Measurements from ENCODE around the gene MACROD2.

MACROD2 gene

DNA sequence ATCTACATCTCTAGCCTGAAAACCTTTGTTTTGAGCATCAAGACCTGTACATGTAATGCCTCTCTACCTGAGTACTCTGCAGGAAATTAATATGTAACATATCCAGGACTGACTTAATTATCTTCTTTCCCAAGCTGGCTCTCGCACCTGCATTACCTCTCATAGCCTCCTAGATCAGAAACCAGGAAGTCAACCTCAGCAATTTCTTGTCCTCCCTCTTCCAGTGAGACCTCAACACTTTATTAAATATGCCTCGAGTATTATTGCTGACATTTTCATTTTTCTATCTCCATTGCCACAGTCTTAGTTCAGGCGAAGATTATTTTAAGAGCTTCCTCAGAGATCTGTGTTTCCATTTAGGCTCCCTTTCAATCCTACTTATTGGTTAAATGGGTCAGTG lies 69.0 kb downstream of the MACROD2 start:
- DNase-seq = no peak

DNA sequence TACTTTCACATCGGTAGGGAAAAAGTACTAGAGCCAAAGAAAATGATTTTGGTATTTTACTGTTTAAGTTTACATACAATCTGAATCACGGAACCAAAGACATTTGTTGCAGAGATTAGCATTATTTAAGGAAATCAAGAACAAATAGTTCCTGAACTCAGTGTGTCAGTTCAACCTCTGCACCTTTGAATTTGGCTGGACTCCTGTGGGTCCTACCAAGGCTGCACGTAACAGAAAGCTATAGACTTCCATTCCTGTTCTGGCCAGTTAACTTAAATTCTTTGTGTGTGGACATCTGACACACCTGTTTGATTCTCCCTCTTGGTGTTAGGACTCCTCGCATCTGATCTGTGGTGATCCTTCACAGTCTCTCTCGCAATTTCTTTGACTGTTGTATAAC lies 69.6 kb downstream of the MACROD2 start:
- DNase-seq = no peak

DNA sequence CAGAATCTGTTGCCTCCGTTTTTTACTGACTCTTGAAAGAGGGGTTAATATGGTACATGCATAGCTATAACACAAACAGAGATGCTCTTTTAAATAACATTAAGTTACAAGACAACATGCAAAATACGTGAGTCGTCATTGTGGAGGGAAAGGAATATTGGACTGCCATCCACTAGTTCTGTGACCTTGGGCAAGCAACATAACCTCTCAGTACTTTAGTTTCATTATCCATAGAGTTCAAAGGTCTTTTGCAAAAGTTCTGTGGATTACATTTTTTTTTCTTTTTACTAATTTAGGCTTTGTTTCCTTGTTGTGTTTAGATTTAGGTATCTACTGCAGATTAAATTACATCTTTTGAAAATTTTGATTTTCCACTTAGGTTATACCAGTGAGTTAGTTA lies 70.5 kb downstream of the MACROD2 start:
- no peak for DNase-seq

DNA sequence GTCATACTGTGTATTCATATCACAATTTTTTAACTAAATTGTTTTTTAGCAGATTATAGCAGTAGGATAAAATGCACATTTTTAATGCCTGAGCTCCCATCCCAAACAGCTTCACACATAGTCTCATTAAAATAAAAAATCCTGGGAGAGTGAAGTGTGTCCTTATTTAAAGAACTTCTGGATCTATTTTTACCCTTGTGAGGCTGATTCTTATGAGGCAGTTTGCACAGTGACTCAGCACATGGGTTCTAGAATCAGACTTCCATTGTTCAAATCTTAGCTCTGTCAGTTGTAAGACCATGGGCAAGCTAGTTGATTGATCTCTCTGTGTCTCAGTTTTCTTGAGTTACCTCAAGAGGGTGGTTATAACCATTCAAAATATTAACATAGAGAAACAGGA lies 72.3 kb downstream of the MACROD2 start:
- DNase-seq = no peak

DNA sequence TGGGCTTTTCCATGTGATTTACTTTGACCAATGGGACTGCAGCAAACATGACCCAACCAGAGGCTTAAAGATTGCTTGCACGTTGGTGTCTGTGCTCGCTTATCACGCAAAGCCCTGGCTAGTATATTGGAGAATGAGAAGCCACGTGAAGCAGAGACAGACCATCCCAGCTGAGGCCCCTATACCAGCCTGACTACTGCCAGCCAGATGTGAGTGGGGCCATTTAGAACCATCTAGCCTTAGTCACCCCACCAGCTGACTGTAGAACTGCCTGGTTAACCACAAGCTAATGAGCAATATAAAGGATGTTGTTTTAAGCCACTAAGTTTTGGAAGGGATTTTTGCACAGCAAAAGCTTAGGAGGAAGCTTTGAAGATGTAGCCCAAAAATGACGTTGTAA lies 74.5 kb downstream of the MACROD2 start:
- DNase-seq = no peak

DNA sequence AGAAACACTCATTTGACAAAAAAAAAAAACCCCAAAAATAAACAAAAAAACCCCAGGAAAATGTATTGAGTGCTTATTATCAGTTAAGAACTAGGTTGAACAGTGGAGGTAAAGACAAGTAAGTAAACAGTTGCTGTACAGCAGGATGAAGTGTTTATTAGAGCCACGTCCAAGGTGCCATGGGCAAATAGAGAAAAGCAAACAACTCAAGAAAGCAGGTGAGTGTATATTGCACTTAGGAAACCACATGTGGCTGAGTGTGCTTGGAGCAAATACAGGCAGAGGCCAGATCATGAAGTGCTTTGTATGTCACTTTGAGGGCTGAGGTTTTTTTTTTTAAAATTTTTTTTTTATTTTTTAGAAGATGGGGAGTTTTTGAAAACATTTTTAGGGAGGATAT lies 98.3 kb downstream of the MACROD2 start:
- DNase-seq = no peak

DNA sequence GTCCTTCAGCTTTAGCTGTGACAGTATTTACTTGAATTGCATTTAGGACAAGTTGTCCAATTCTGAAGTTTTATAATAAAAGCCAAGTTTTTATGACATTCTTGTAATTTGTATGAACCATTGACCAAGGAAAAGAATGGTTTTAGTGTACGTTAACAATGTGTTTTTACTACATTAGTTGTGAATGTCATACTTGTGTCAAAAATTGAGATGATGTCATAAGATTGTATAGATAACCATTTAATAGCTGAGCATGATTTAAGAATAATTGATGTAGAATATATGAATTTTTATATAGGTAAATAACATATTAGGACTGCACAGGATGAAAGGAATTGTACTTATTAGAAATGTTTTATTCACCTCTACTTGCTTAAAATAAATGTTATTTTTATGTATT lies 102.9 kb downstream of the MACROD2 start:
- DNase-seq = no peak

DNA sequence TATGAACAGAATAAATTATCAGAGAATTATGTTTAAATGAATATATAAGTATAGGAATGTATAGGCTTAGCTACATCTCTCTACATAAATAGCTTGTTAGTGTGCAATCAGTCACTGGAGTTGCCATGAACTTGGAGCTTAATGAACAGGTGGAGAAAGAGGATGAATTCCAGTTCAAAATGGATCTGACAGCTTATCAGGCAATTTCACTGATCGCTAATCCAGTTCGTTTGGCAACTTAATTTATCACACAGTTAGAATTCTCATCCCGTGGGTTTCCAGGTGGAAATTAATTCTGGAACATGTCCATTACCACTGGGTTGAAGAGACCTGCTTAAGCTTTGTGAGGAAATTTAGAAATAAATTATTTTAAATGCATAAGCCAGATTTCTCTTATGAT lies 118.1 kb downstream of the MACROD2 start:
- DNase-seq = no peak

DNA sequence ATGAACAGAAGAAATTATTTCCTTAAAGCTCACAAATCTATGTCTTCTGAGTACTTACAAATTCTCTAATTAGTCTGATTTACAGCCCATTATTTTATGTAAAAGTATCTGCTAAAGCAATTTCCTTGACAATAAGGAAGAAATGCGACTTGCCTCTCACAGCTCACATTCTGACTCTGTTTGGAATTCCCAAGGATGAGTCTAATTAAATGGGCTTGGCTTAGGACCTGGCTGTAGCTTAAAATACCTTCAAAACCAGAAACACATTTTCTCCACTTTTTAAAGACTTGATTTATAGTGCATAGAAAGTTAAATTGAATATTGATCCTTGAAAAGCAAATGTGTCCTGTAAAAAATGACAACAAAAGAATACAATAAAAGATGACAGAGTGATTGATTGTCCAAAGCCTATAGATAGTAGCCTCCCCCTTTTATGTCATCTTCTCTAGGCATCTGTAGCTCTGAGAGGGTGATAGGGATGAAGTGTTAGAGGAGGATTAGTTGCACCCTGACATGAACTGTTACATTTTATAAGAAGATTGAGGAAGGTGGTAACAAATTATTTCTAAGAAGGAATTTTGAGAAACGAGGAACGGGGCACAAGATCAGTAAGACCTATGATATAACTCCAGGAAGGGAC lies 118.9 kb downstream of the MACROD2 start:
- no peak for DNase-seq

DNA sequence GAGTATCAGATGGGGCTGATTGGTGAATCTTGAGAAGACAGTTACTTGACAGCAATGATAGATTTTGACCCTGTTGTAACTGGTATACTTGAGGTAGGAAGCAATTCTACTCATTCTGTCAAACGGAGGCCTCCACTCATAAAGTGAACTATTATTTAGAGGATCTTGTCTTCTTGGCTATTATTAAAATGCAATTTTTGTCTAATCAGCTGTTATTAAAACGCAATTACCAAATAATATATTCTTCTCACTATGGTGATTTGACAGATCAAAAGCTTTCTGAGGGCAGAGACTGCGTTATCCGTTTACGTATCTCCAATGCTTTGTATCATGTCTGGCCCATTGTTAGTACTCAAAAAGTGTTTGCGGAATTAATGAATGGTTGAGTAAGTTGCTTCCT lies 120.7 kb downstream of the MACROD2 start:
- no peak for DNase-seq

DNA sequence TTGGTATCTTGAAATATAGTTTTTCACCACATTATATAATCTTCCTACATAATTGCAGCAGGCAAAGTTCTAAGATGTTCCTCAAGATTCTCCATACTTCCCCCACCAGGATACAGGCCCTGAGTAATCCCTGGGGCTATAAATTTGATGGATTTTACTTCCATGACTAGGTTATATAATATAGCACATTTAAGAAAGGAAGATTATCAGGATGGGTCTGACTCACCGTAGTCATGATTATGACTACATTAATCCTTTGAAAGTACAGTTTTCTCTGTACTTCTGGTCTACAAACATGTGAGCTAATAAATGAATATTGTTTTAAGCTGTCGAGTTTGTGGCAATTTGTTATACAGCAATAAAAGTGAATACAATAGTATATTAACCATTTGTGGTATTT lies 122.5 kb downstream of the MACROD2 start:
- no peak for DNase-seq

DNA sequence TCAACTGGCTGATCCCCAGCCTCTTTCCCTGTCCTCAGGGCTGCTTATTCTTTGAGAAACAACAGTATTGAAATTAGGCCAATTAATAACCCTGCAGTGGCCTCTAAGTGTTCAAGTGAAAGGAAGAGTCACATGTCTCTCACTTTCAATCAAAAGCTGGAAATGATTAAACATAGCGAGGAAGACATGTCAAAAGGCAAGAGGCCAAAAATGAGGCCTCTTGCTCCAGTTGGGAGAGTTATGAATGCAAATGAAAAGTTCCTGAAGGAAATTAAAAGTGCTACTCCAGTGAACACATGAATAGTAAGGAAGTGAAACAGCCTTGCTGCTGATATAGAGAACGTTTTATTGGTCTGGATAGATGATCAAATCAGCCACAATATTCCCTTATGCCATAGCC lies 131.5 kb downstream of the MACROD2 start:
- no peak for DNase-seq

DNA sequence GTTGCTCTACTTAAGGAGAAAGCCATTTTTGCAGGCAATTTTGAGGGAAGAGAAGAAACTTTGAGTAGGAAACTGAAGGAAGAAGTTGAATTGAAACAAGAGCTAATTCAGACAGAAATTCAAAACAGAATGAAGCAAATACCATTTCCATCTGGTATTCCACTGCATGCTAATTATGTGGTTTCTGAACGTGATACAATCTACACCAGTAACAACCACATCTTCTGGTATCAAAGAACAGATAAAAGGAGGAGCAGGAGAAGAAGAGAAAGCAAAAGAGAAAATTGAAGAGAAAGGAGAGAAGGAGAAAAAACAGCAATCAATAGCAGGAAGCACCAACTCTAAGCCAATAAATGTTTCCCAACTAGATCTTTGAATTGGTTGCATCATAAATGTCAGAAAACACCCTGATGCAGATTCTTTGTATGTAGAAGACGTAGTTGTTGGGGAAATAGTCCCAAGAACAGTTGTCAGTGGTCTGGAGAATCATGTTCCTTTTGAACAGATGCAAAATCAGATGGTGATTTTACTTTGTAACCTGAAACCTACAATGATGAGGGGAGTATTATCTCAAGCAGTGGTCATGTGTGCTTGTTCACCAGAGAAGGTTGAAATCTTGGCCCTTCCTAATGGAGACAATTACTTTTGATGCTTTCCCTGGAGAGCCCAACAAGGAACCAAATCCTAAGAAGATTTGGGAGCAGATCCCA lies 132.4 kb downstream of the MACROD2 start:
- DNase-seq = no peak

DNA sequence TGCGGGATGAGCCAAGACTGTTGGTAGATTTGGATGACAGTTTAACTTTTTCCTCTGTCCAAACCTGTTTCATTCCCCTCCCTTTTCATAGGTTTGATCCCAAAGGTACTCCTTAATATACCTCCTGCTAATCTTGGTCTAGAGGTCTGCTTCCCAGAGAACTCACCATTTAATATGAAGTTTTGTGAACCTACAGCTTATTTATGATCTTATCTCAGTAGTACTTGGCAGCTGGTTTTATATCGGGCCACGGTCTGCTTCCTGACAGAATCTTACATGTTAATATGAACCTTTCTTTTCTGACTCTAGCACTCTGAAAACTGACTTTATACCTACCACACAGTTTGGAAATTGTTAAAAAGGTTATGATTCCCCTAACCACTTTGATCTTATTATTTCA lies 138.7 kb downstream of the MACROD2 start:
- no peak for DNase-seq

DNA sequence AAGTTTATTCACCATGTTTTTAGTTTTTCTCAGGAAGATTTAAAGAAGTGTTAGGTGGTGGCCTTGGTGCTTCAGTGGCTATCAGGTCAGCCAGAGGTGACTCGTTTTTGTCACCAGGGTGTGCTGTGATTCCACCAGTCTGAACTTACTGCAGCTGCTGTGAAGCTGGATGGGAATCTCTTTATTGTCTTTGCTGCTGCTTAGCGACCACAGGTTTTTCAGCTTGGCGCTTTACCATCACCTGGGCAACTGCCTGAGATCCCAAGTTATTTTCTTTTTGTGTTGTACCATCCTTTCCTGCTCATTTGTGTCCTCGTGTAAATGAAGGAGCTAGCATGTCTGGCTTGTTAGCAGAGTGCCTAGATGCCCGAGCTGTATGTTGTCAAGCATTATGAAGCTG lies 146.9 kb downstream of the MACROD2 start:
- no peak for DNase-seq

DNA sequence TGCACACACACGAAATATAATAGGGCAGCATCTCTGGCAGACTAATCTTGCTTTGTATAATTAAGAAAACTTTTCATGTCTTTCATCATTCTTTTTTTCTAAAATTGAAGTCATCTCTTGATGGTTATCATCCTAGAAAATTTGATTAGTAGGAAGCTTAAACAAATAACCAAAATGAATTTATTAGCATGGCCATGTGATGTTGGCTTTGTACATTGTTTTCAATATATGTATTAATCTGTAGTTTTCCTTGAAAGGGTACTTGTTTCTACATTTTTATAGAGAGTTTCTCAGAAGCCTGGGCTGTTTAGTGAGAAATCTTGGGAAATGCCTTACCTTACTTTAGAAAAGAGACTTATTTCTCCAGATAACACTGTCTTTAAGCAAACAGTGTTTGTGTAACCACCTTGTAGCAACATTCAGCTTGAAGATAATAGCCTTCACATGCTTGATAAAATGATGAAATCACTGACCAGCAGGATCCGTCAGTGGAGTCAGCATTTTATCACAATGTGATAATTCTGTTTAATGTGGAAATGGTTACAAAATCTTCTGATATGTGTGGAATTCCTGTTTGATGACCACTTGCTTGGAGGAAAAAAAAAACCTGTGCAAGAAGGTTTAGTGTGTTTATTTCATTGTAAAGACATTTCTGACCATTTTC lies 147.8 kb downstream of the MACROD2 start:
- no peak for DNase-seq

DNA sequence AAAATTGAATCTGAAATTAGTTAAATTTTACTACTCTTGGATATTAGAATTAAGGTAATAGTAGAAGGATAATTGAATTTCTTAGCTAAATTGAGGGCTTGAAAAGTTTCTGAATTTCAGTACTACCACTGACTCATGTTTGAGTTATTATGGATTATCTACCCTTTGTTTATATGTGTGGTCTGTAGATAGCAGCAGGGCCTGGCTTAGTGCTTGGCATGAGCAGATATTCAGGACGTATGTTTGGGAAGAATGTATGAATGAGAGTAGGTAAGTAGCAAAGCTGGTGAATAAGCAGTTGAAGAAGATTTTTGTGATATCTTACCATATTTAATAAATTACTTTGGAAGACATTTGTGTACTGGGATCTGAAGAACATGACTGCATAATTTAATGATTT lies 152.7 kb downstream of the MACROD2 start:
- no peak for DNase-seq

DNA sequence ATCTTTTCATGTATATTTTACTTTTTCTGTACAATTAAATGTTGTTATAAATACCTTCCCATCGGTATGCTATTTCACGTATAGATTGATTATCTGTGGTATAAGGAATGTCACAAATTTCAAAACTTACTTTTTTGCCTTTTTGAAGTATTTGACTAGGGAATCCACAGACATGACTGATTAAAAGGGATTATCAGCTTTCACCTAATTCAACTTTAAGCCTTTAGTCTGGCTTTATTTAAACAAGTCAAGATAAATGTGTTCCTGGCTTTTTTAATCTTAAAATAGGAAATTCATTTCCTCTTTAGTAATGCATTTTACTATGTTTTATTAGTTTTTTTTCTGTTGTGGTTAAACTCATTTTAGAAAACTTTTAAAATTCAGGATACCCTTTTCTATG lies 160.0 kb downstream of the MACROD2 start:
- no peak for DNase-seq

DNA sequence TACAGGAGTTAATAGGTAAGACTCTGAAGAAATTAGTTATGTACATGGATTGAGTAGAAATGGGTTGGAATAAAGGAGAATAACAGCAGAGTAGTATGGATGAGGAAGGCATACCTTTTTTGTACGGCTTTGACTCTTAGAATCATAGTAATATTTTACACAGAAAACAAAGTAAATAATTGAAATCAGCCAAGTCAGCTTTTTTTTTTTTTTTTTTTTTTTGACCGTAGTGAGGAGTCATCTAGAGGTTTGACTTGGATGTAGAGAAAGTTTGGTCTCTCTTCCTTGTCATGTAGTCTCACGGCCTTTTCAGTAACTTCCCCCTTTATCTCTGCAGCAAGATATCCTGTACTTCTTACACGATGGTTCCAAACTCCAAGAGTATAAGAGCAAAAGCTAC lies 183.2 kb downstream of the MACROD2 start:
- DNase-seq = no peak

DNA sequence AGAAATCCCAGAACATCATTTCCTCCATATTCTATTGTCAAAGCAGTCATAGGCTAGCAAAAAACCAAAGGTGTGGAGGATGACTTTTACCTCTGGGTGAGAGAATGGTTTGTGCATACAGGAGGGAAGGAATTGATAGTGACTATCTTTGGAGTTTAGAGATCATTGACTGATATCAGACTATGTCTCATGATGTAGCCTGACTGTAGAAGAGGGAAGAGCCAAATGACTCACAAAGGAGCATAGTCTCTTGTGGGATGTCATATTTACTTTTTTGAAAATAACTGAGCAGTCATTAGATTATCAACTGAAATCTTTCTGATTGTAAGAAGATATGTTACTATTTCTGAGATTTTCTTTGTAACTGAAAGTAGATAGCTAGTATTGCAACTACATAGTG lies 183.6 kb downstream of the MACROD2 start:
- no peak for DNase-seq

DNA sequence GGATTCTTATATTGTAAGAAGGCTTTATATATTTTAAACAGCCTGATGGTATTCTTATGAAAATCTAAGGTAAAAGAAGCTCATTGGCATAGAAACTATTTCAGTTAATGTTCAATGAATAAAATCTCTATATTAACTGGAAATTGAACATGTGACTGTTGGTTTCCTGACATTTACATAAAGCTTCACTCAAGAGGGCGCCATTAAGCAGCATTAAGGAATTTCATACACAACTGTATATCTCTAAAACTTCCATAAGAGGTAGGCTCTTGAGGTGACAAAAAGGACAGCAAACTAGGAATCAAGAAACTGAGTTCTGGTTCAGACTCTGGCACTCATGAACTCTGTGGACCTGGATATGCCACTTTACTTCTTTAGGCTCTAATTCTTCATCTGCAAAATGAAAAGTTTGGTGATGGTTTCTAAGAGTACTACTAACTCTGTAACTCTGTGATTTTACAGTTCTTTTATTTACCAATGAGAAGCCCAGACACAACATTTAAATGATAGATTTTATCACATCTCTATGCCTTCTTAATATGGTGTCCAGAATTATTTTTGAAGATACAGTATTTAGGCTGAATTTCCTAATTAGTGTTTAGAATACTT lies 194.6 kb downstream of the MACROD2 start:
- no peak for DNase-seq

DNA sequence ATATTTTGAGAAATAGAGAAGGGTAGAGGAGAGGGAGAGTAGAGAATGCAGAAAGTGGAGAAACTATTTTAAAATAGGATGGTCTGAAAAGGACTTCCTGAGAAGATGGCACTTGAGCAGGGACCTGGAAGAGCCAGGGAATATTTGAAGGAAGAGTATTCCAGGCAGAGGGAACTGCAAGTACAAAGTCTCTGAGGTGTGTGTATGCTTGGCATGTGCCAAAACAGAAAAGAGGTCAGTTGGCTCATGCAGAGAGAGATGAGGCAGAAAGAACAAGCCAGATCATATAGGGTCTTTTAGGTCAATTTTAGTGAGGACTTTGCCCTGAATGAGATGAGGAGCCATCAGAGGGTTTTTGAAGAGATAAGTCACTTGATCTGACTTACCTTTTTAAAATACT lies 196.2 kb downstream of the MACROD2 start:
- no peak for DNase-seq

DNA sequence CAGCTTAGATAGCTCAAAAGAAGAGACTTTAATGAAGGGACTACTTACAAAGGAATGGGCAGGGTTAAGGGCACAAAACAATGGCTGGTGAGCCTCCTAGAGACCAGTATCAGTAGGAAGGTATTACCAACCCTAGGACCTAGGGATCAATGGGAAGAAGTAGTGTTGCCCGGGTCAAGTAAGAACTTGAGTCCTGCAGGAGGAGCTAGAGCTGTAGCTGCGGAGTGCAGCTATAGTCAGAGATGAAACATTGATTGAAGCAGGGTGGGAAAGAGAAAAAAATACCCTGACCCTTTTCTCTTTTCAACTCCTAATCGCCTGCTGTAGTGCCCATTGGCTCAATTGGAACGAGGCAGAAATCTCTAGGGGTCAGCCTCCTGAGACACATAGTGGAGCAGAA lies 198.1 kb downstream of the MACROD2 start:
- no peak for DNase-seq

DNA sequence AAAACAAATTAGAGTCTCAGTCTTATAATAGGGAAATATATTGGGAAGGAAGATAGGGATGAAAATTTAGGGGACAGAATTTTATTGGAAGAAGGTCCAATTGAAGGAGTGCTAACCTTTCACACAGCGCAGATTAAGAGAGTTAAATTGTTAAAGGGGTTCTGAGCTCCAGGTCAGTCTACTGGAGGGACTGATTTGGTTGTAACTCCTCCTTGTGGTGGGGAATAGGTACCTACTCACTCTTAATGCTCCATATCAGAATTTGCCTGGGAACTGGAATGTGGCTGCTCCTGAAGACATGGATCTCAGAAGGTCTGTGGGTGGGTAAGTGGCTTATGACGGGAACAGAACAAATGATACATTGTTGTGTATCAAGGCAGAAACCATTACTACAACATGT lies 198.6 kb downstream of the MACROD2 start:
- DNase-seq = no peak
